ENCODE measurements around the gene NDUFB7.
A peak's percentile ranks its signal among the peaks of the same experiment; 100 is the strongest.
"Not testable (repeated sequence)": the region's sequence is repeated elsewhere in the genome, so short reads cannot be mapped to it uniquely, and the experiment has no call there.

The NDUFB7 gene

GRCh38 chr19:14553042-14553938, 18.6 kb downstream of the NDUFB7 start:
- no peak for DNase-seq (ENCODE audit: low read depth in 2 of 2)

GRCh38 chr19:14552006-14552360, 19.9 kb downstream of the NDUFB7 start:
- not testable (repeated sequence) for DNase-seq (ENCODE audit: low read depth in 2 of 2)

GRCh38 chr19:14551134-14552005, 20.5 kb downstream of the NDUFB7 start:
- DNase-seq (ENCODE audit: low read depth in 2 of 2): peak; percentile 47 to 50

- DNase-seq (ENCODE audit: low read depth in 2 of 2): no peak
These were observed 21.6 kb downstream of the NDUFB7 start for GRCh38 chr19:14550201-14550754.

GRCh38 chr19:14545716-14546082, 26.2 kb downstream of the NDUFB7 start:
- DNase-seq (ENCODE audit: low read depth in 2 of 2): no peak

GRCh38 chr19:14544977-14545715, 26.7 kb downstream of the NDUFB7 start:
- DNase-seq (ENCODE audit: low read depth in 2 of 2): no peak

- DNase-seq (ENCODE audit: low read depth in 2 of 2): no peak
These were observed 27.8 kb downstream of the NDUFB7 start for GRCh38 chr19:14544047-14544446.

- no peak for DNase-seq (ENCODE audit: low read depth in 2 of 2)
These were observed 29.0 kb downstream of the NDUFB7 start for GRCh38 chr19:14542711-14543328.

GRCh38 chr19:14541979-14542378, 29.9 kb downstream of the NDUFB7 start:
- DNase-seq (ENCODE audit: low read depth in 2 of 2): not testable (repeated sequence)

- DNase-seq (ENCODE audit: low read depth in 2 of 2): no peak
These were observed 30.9 kb downstream of the NDUFB7 start for GRCh38 chr19:14540741-14541525.

GRCh38 chr19:14536926-14537692, 34.8 kb downstream of the NDUFB7 start:
- DNase-seq (ENCODE audit: low read depth in 2 of 2): no peak

- no peak for DNase-seq (ENCODE audit: low read depth in 2 of 2)
These were observed 38.4 kb downstream of the NDUFB7 start for GRCh38 chr19:14533450-14533849.

GRCh38 chr19:14530506-14530905, 41.4 kb downstream of the NDUFB7 start:
- DNase-seq (ENCODE audit: low read depth in 2 of 2): no peak

- DNase-seq (ENCODE audit: low read depth in 2 of 2): no peak
These were observed 41.9 kb downstream of the NDUFB7 start for GRCh38 chr19:14530005-14530348.

GRCh38 chr19:14529254-14530004, 42.4 kb downstream of the NDUFB7 start, which contains the start of gene TECR:
TECR (plus strand) TSS chr19:14529594; CDS start chr19:14529697, 103 bp downstream.
- DNase-seq (ENCODE audit: low read depth in 2 of 2): peak; percentile 100

GRCh38 chr19:14528419-14529253, 43.2 kb downstream of the NDUFB7 start:
- DNase-seq (ENCODE audit: low read depth in 2 of 2): no peak

- DNase-seq (ENCODE audit: low read depth in 2 of 2): no peak
These were observed 45.4 kb downstream of the NDUFB7 start for GRCh38 chr19:14526423-14526822.

GRCh38 chr19:14525729-14526128, 46.1 kb downstream of the NDUFB7 start:
- DNase-seq (ENCODE audit: low read depth in 2 of 2): no peak
